ENCODE measurements around the gene PRMT7. TPM values are rescaled to one million over a fixed set of nuclear protein-coding genes. Genes with fewer than 3 reads are reported as not detected.

The PRMT7 gene
- total and polyA plus RNA-seq, 9 donors, result 27.8 to 43.4 (median 37.8) TPM

DNA sequence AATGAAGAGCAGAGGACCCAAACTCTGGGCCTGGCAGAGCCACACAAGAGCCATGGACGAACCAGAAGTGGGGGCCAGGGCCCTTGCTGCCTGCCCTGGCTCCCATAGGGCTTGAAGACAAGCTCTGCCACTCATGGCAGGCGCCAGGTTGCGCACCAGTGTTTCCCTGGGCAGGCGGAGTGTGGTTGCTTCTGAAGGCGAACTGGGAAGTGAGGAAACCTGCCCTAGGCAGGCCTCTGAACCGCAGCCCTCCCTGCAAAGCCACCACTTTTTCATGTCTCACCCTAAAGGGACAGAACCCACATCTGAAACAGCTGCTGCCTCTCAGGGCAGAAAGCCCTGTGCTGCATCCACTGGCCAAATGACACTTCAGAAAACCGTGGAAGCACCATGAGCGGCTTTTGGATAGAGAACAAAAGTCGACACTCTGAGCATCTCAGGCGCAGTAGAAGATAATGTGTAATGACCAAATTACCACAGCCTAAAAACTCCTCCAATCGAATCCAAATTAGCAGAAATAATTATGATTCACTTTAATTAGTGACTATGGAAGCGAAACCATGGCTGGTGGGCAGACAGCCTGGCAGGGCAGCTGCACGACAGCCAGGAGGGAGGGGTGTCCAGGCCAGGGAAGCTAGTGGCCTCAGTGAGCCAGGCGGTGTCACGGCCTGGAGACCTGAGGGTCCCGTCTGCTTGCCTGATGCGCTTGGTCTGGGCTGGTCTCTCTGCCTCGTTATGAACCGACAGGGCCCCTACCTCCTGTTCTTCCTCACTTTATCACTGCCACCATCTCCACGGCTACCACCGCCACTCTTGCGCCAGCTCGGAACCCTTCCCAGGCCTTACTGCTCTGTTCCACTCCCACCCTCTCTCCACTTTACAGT lies 59.1 kb downstream of the PRMT7 start:
- H3K27ac ChIP-seq, result no peak overlapping the region
- no peak overlapping the region for H3K4me3 ChIP-seq
- TF ChIP-seq POLR2A (IDR thresholded peaks at IDR 0.05) (no peak), EP300 (IDR thresholded peaks at IDR 0.05) (no peak)
- TF ChIP-seq, protein P1, sequence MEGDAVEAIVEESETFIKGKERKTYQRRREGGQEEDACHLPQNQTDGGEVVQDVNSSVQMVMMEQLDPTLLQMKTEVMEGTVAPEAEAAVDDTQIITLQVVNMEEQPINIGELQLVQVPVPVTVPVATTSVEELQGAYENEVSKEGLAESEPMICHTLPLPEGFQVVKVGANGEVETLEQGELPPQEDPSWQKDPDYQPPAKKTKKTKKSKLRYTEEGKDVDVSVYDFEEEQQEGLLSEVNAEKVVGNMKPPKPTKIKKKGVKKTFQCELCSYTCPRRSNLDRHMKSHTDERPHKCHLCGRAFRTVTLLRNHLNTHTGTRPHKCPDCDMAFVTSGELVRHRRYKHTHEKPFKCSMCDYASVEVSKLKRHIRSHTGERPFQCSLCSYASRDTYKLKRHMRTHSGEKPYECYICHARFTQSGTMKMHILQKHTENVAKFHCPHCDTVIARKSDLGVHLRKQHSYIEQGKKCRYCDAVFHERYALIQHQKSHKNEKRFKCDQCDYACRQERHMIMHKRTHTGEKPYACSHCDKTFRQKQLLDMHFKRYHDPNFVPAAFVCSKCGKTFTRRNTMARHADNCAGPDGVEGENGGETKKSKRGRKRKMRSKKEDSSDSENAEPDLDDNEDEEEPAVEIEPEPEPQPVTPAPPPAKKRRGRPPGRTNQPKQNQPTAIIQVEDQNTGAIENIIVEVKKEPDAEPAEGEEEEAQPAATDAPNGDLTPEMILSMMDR (IDR thresholded peaks at IDR 0.05), result no peak
- no peaks in the 10 kb centered on the region for H3K4me1 ChIP-seq (ENCODE audit: insufficient read depth)
- 83 to 89% (median 85%) methylated on average over 23 of the region's 23 CpGs for WGBS, 3 donors
- DNase-seq, result no peak
- H3K9me3 ChIP-seq, result no peaks in the 10 kb centered on the region
- intact Hi-C loops (cut with DNase I), result loop anchor here in 2 of 4 donors (10.0 kb wide), 1 partner anchor 145 kb away; no protein-coding TSS in a partner anchor
- H3K27me3 ChIP-seq, result no peaks in the 10 kb centered on the region
- no peaks in the 10 kb centered on the region for H3K36me3 ChIP-seq

DNA sequence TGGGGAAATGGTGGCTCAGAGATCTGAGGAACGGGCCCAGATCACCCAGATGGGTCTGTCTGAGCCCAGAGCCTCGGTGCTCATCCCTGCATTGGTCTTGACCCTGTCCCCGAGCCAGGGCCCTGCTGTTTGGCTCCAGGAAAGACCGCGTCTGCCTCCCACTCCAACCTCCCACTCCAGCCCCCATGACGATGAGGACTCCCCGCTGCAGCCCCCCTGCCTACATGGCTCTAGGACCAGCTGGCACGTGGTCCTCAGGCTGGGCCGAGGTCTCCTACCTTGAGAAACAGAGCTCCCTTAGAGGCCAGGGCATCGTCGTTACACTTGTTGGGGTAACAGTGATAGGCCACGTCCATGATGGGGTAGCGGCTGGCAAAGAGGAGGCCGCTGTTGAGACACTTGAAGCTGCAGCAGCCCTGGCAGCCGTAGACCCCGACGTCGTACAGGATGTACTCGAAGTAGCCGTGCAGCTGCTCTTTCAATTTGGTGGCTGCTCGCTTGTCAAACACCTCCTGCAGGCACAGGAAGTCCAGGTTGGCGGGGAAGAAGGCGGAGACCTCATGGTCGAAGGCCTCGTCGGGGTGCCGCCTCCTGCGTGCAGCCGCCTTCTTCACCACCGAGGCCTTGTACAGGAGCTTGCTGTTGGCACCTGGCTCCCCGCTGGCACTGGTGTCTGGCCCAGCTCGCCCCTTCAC lies 59.9 kb downstream of the PRMT7 start:
- Histone ChIP-seq H3K9me3 (no peaks in the 10 kb centered on the region), H3K36me3 (no peaks in the 10 kb centered on the region), H3K4me1 (ENCODE audit: insufficient read depth) (no peaks in the 10 kb centered on the region), H3K4me3 (no peak overlapping the region), H3K27me3 (no peaks in the 10 kb centered on the region), H3K27ac (no peak overlapping the region)
- no peak for DNase-seq
- WGBS, 3 donors, result 86 to 90% (median 87%) methylated on average over 32 of the region's 32 CpGs
- TF ChIP-seq, protein P1 (IDR thresholded peaks at IDR 0.05), result no peak
- TF ChIP-seq POLR2A (IDR thresholded peaks at IDR 0.05) (no peak), EP300 (IDR thresholded peaks at IDR 0.05) (no peak)
- intact Hi-C loops (cut with DNase I), result no loop called here

DNA sequence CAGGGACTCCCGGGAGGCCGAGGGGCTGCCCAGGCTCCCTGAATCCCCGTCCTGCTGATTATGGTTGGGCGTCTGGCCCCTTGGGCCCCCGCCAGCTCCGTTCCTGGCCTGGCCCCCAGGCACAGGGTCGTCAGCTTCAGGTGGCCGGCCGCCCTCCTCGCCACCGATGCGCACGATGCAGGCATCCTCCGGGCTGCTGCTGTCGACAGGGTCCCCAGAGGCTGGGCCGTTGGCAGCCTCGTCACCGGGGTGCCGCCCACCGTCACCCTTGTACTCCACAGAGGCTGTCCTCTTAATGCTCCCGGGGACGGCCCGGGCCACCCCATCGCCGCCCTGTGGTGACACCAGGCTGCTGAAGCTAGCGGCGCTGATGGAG lies 60.4 kb downstream of the PRMT7 start:
- Histone ChIP-seq H3K4me1 (ENCODE audit: insufficient read depth) (no peaks in the 10 kb centered on the region), H3K9me3 (no peaks in the 10 kb centered on the region), H3K36me3 (no peaks in the 10 kb centered on the region), H3K27me3 (no peaks in the 10 kb centered on the region), H3K27ac (no peak overlapping the region), H3K4me3 (no peak overlapping the region)
- 91 to 94% (median 92%) methylated on average over 27 of the region's 27 CpGs for WGBS, 3 donors
- no peak for DNase-seq
- no peak for TF ChIP-seq POLR2A (IDR thresholded peaks at IDR 0.05)
- TF ChIP-seq, protein P1 (IDR thresholded peaks at IDR 0.05), result no peak
- intact Hi-C loops (cut with DNase I), result no loop called here

DNA sequence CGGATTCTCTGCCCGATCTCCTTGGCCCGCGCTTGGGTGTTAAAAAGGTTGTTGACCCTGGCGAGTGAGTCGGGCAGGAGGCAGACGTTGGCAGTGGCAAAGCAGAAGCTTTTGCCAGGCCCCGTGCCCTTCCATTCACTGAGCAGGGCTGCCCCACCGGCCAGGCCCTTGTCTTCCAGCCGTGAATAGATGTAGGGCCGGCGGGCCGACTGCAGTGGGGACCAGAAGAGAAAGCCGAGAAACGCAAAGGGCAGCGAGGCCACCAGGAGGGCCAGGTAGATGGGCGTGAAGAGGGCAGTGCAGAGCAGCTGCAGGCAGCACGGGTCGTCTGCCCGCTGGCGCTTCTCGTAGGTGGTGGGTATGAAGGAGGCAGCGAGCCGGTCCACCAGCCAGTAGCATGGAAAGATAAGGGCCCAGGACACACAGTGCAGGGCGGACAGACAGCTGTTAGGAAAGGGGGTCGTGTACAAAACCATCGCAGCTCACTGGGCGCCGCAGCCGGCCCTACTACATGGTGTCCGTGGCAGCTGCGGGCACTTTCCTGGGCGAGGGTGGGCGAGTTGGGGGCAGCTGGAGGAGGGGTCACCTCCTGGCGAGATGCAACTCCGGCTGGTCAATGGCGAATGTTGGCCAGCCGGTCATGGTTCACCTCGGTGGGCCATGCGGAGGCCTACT lies 61.0 kb downstream of the PRMT7 start:
- Histone ChIP-seq H3K36me3 (no peaks in the 10 kb centered on the region), H3K27me3 (no peaks in the 10 kb centered on the region), H3K9me3 (no peaks in the 10 kb centered on the region), H3K27ac (no peak overlapping the region), H3K4me3 (no peak overlapping the region), H3K4me1 (ENCODE audit: insufficient read depth) (no peaks in the 10 kb centered on the region)
- 91 to 94% (median 92%) methylated on average over 40 of the region's 40 CpGs for WGBS, 3 donors
- intact Hi-C loops (cut with DNase I), result no loop called here
- DNase-seq, result no peak
- TF ChIP-seq POLR2A (IDR thresholded peaks at IDR 0.05) (no peak), EP300 (IDR thresholded peaks at IDR 0.05) (no peak)
- TF ChIP-seq, protein P1 (IDR thresholded peaks at IDR 0.05), result no peak

Measured in ovary (tissue), 9 donors.